ENCODE data around the gene PIP5K1B. TPM values are rescaled to one million over a fixed set of nuclear protein-coding genes. Genes with fewer than 3 reads are reported as not detected.

PIP5K1B gene
- total and polyA plus RNA-seq, 2 experiments from 2014 or later = 3.7 to 10.2 TPM

GRCh38 chr9:69004836-69005235, 299.8 kb downstream of the PIP5K1B start:
- no peak overlapping the region for H3K4me3 ChIP-seq
- DNase-seq (ENCODE audit: low spot score) = peak; percentile 23
- H4K20me1 ChIP-seq (ENCODE audit: insufficient read depth, poor library complexity, severe bottlenecking) = no peaks in the 10 kb centered on the region
- H3K9me3 ChIP-seq (ENCODE audit: low read depth) = no peaks in the 10 kb centered on the region
- H3K9me2 ChIP-seq (replicated peaks; ENCODE audit: insufficient read depth) = no peaks in the 10 kb centered on the region
- no peaks in the 10 kb centered on the region for H3K36me3 ChIP-seq (replicated peaks; ENCODE audit: insufficient read depth, low read depth)
- H3K4me2 ChIP-seq = no peak overlapping the region
- no peaks in the 10 kb centered on the region for H3K79me2 ChIP-seq
- H3K27me3 ChIP-seq = no peaks in the 10 kb centered on the region
- H3K27ac ChIP-seq = no peak overlapping the region
- WGBS (ENCODE audit: low lambda C conversion rate, missing lambda C conversion rate) = 57% methylated on average over 2 of the region's 2 CpGs
- H3K4me1 ChIP-seq (ENCODE audit: insufficient read depth) = peaks cover 3% of the 10 kb centered on the region
- H2AFZ ChIP-seq = no peak overlapping the region
- TF ChIP-seq EZH2phosphoT487 (IDR thresholded peaks at IDR 0.05; ENCODE audit: low read depth, severe bottlenecking, unreplicated experiment) (no peak), CTCF (IDR thresholded peaks at IDR 0.05; ENCODE audit: poor library complexity) (no peak), EZH2 (IDR thresholded peaks at IDR 0.05; ENCODE audit: borderline replicate concordance) (no peak)

- Histone ChIP-seq H3K27me3 (no peaks in the 10 kb centered on the region), H3K4me2 (no peak overlapping the region), H3K4me3 (no peak overlapping the region), H3K4me1 (ENCODE audit: insufficient read depth) (no peaks in the 10 kb centered on the region), H3K9me3 (ENCODE audit: low read depth) (no peaks in the 10 kb centered on the region), H3K36me3 (replicated peaks; ENCODE audit: insufficient read depth, low read depth) (no peaks in the 10 kb centered on the region), H4K20me1 (ENCODE audit: insufficient read depth, poor library complexity, severe bottlenecking) (no peaks in the 10 kb centered on the region), H3K79me2 (no peaks in the 10 kb centered on the region), H3K27ac (no peak overlapping the region), H3K9me2 (replicated peaks; ENCODE audit: insufficient read depth) (no peaks in the 10 kb centered on the region), H2AFZ (no peak overlapping the region)
- TF ChIP-seq EZH2 (IDR thresholded peaks at IDR 0.05; ENCODE audit: borderline replicate concordance) (no peak), EZH2phosphoT487 (IDR thresholded peaks at IDR 0.05; ENCODE audit: low read depth, severe bottlenecking, unreplicated experiment) (no peak)
- no peak for DNase-seq (ENCODE audit: low spot score)
- WGBS (ENCODE audit: low lambda C conversion rate, missing lambda C conversion rate) = 59% methylated on average over 1 of the region's 1 CpG
These were observed 304.7 kb downstream of the PIP5K1B start for GRCh38 chr9:69009708-69010107.

DNA sequence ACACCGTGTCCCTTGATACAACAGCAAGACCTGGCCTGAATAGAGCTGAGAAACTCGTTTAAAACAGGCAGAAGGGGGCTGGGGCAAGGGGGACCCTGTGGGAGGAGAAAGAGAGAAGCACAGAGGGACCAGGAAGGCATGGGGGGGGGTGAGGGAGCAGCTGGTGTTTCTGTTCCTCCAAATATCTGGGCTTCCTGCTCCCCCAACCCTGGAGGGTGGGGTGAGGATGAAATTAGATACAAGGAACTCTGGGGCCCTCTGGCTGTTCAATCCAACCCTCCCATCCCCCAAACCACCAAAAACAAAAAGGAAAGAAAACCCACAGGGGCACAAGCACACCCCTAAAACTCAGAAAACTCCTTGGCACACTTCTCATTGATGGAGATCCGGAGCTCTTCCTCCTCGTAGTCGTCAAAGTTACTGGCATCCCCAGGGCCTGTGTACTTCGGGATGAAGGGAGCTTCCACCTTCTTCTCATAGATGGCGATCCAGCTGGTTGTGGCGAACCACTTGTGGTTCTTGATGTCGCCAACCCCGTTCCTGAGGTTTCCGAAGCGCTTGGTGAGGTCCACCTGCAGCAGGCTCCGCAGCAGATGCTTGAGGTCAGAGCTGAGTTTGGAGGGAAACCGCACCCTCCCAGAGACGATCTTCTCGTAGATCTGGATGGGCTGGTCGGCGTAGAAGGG, 307.8 kb downstream of the PIP5K1B start:
- TF ChIP-seq EZH2 (IDR thresholded peaks at IDR 0.05; ENCODE audit: borderline replicate concordance) (no peak), EZH2phosphoT487 (IDR thresholded peaks at IDR 0.05; ENCODE audit: low read depth, severe bottlenecking, unreplicated experiment) (no peak), CTCF (IDR thresholded peaks at IDR 0.05; ENCODE audit: poor library complexity) (no peak)
- no peak for DNase-seq (ENCODE audit: low spot score)
- 94% methylated on average over 18 of the region's 18 CpGs for WGBS (ENCODE audit: low lambda C conversion rate, missing lambda C conversion rate)

DNA sequence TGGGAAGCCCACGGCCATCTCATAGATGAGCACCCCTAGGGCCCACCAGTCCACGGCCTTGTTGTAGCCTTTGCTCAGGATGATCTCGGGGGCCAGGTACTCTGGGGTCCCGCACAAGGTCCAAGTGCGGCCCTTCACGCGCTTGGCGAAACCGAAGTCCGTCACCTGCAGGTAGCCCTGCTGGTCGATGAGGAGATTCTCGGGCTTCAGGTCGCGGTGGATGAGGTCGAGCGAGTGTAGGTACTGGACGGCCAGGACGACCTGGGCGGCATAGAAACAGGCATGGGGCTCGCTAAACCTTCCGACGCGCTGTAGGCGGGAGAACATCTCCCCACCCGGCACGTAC, 308.3 kb downstream of the PIP5K1B start:
- Histone ChIP-seq H4K20me1 (ENCODE audit: insufficient read depth, poor library complexity, severe bottlenecking) (no peaks in the 10 kb centered on the region), H3K79me2 (no peaks in the 10 kb centered on the region), H3K36me3 (replicated peaks; ENCODE audit: insufficient read depth, low read depth) (no peaks in the 10 kb centered on the region), H3K27me3 (peaks cover 6% of the 10 kb centered on the region), H3K9me2 (replicated peaks; ENCODE audit: insufficient read depth) (no peaks in the 10 kb centered on the region), H3K9me3 (ENCODE audit: low read depth) (no peaks in the 10 kb centered on the region), H3K4me2 (no peak overlapping the region), H3K4me1 (ENCODE audit: insufficient read depth) (no peaks in the 10 kb centered on the region), H3K27ac (no peak overlapping the region), H3K4me3 (no peak overlapping the region), H2AFZ (no peak overlapping the region)
- no peak for DNase-seq (ENCODE audit: low spot score)
- WGBS (ENCODE audit: low lambda C conversion rate, missing lambda C conversion rate) = 97% methylated on average over 26 of the region's 26 CpGs
- TF ChIP-seq EZH2phosphoT487 (IDR thresholded peaks at IDR 0.05; ENCODE audit: low read depth, severe bottlenecking, unreplicated experiment) (no peak), CTCF (IDR thresholded peaks at IDR 0.05; ENCODE audit: poor library complexity) (no peak), EZH2 (IDR thresholded peaks at IDR 0.05; ENCODE audit: borderline replicate concordance) (no peak)

More for the DNA sequence above, 307.8 kb downstream of the PIP5K1B start:
- Histone ChIP-seq H3K9me2 (replicated peaks; ENCODE audit: insufficient read depth) (no peaks in the 10 kb centered on the region), H3K36me3 (replicated peaks; ENCODE audit: insufficient read depth, low read depth) (no peaks in the 10 kb centered on the region), H3K27me3 (peaks cover 6% of the 10 kb centered on the region), H3K27ac (no peak overlapping the region), H3K4me1 (ENCODE audit: insufficient read depth) (no peaks in the 10 kb centered on the region), H4K20me1 (ENCODE audit: insufficient read depth, poor library complexity, severe bottlenecking) (no peaks in the 10 kb centered on the region), H3K9me3 (ENCODE audit: low read depth) (no peaks in the 10 kb centered on the region), H3K4me2 (no peak overlapping the region), H2AFZ (no peak overlapping the region), H3K4me3 (no peak overlapping the region), H3K79me2 (no peaks in the 10 kb centered on the region)

Data from hepatocyte (in vitro differentiated cells).